BLaER1 treated with 17β-estradiol and CSF1 and Interleukin-3, amounts not matched to agents 10 nM and 100 nM (cell line): ENCODE results near the gene AKIRIN2.

ENCODE experiments used
- H3K27ac ChIP-seq, 11 experiments: shearing (Covaris generic); formaldehyde crosslinking; 2 replicates each; pipeline ENCODE4 v1.8.1; 2022
- H3K27me3 ChIP-seq, 11 experiments: shearing (Covaris generic); formaldehyde crosslinking; 2 replicates each; pipeline ENCODE4 v1.8.1; 2022
- H3K36me3 ChIP-seq, 11 experiments: shearing (Covaris generic); formaldehyde crosslinking; 2 replicates each; pipeline ENCODE4 v1.8.1; 2022
- H3K4me1 ChIP-seq, 10 experiments: shearing (Covaris generic); formaldehyde crosslinking; 2 replicates each; pipeline ENCODE4 v1.8.1; 2022
- H3K4me2 ChIP-seq, 11 experiments: shearing (Covaris generic); formaldehyde crosslinking; 2 replicates each; pipeline ENCODE4 v1.8.1; 2022
- H3K4me3 ChIP-seq, 10 experiments: shearing (Covaris generic); formaldehyde crosslinking; 2 replicates each; pipeline ENCODE4 v1.8.1; 2022
- H3K9ac ChIP-seq, 11 experiments: shearing (Covaris generic); formaldehyde crosslinking; 2 replicates each; pipeline ENCODE4 v1.8.1; 2022
- H3K9me3 ChIP-seq, 11 experiments: shearing (Covaris generic); formaldehyde crosslinking; replicated peaks in 1 of 11; 2 replicates each; pipeline ENCODE4 v1.8.1; 2022
- H4K20me1 ChIP-seq, 11 experiments: shearing (Covaris generic); formaldehyde crosslinking; 2 replicates each; pipeline ENCODE4 v1.8.1; 2022
- Cebpa-rat ChIP-seq, 11 experiments: shearing (Covaris generic); IDR thresholded peaks; 2 replicates each; pipeline ENCODE4 v1.8.1; 2022

The AKIRIN2 gene

DNA sequence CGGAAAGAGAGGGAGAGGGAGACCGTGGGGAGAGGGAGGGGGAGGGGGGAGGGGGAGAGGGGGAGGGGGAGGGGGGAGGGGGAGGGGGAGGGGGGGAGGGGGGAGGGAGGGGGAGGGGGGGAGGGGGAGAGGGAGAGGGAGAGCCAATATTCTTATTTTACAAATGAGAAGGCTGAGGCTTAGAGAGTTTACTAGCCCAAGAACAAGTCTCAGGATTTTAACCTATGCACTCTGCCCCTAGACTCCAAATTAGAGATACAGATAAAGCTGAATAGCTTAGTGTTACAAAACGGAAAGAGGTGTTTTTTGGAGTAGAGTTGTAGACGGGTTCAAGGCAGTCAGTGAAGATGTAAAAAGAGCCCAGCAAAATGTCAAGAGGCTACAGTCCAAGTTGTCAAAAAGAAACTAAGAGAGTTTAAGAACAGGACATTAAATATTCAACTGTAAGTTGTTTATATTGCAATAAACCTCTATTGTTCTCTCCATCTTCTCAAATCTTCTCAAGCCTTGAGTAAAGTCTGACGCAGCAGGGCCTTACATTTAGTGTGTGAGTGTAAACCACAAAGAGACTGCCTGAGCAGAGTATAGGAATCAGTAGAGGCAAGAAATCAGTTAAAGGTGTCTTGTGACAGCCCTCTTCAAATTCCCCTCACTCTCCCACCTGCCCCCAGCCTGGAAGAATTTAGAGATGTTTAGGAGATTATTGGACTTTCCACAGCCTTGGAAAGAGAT lies 34.9 kb upstream of the AKIRIN2 start:
- H3K27ac ChIP-seq: no peak overlapping the region
- peaks cover under 1 to 51% (median 13%) of the 10 kb centered on the region in 10 experiments; a peak in 18 of 20 replicates for H3K4me1 ChIP-seq
- no peak for TF ChIP-seq Cebpa-rat (IDR thresholded peaks at IDR 0.05)
- H3K9ac ChIP-seq: no peak overlapping the region
- H3K4me2 ChIP-seq: 0 out of 22 replicates have a peak overlapping the region, but pooled peaks of 2 of the 11 experiments have one; percentile 19 to 33
- no peaks in the 10 kb centered on the region for H3K27me3 ChIP-seq
- H3K4me3 ChIP-seq: no peak overlapping the region
- H3K9me3 ChIP-seq: peaks cover 0 to 27% (median 0%) of the 10 kb centered on the region in 11 experiments; a peak in 8 of 22 replicates
- no peaks in the 10 kb centered on the region for H3K36me3 ChIP-seq
- no peaks in the 10 kb centered on the region for H4K20me1 ChIP-seq

DNA sequence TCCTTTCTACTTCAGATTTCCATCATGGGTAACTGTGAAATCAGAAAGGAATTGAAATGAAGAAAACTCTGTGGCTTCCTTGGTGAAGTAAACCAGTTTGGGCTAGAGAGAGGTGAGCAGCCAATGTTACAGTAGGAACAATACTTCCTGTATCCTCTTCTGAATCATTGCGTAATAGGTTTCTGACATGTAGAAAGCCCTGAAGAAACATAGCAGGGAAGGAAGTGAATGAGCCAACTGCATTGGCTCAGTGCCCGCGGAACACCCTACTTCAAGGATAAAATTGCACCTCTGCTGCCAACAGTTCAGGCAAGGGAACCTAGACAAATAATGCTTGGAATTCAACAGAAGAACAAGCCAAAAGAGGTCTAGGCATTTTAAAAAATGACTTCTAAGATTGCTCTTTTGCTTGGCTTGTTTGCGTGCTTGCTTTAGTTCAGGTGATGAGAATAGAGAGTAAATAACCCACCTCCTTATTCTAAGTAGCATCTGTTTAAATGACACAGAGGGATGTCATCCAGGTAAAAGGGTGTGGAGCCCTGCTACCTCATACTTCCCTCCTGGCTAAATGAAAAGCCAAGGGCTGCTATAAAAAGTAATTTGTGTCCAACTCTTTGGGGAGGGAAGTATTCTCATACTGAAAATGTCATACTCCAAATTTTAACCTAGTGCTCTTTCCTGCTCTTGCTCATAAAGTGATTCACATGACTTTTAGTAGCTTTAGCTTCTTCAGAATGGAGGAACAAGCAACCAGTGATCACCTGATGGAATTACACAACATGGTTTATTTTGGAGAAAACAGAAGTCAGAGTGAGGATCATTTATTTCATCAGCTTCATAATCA lies 30.0 kb upstream of the AKIRIN2 start:
- H3K9me3 ChIP-seq: peaks cover 0 to 46% (median 4%) of the 10 kb centered on the region in 11 experiments; a peak in 10 of 22 replicates
- no peaks in the 10 kb centered on the region for H3K36me3 ChIP-seq
- H3K9ac ChIP-seq: peak overlapping the region in 7 of 11 experiments; percentile 54 to 79 (median 62); a peak in 12 of 22 replicates
- TF ChIP-seq Cebpa-rat (IDR thresholded peaks at IDR 0.05): peak; percentile 77 to 97 (median 92)
- H3K27me3 ChIP-seq: no peaks in the 10 kb centered on the region
- peak overlapping the region; percentile 42 to 94 (median 79); a peak in 21 of 22 replicates for H3K27ac ChIP-seq
- peaks cover 0 to 66% (median 17%) of the 10 kb centered on the region in 10 experiments; a peak in 16 of 20 replicates for H3K4me1 ChIP-seq
- no peaks in the 10 kb centered on the region for H4K20me1 ChIP-seq
- no peak overlapping the region for H3K4me3 ChIP-seq
- peak overlapping the region in 10 of 11 experiments; percentile 17 to 77 (median 33); a peak in 13 of 22 replicates for H3K4me2 ChIP-seq

DNA sequence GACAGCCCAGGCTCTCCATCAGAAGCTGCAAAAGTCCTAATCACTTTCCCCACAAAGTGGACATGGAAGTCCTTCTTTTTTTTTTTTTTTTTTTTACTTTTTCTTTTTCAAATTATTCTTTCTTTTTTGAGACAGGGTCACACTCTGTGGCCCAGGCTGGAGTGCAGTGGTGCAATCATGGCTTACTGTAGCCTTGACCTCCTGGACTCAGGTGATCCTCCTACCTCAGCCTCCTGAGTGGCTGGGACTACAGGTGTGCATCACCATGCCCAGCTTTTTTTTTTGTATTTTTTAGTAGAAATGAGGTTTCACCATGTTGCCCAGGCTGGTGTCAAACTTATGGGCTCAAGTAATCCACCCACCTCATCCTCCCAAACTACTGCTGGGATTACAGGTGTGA lies 29.0 kb upstream of the AKIRIN2 start:
- Histone ChIP-seq H3K4me3 (no peak overlapping the region), H3K4me2 (peak overlapping the region in 3 of 11 experiments; percentile 24 to 77 (median 63); a peak in 5 of 22 replicates), H3K36me3 (no peaks in the 10 kb centered on the region), H3K4me1 (peaks cover 0 to 64% (median 17%) of the 10 kb centered on the region in 10 experiments; a peak in 16 of 20 replicates), H3K27me3 (no peaks in the 10 kb centered on the region), H3K27ac (peak overlapping the region in 9 of 11 experiments; percentile 65 to 94 (median 82); a peak in 19 of 22 replicates), H3K9ac (peak overlapping the region in 2 of 11 experiments; percentile 62 to 76; a peak in 4 of 22 replicates), H3K9me3 (peaks cover 0 to 46% (median 4%) of the 10 kb centered on the region in 11 experiments; a peak in 10 of 22 replicates), H4K20me1 (no peaks in the 10 kb centered on the region)
- no peak for TF ChIP-seq Cebpa-rat (IDR thresholded peaks at IDR 0.05)

DNA sequence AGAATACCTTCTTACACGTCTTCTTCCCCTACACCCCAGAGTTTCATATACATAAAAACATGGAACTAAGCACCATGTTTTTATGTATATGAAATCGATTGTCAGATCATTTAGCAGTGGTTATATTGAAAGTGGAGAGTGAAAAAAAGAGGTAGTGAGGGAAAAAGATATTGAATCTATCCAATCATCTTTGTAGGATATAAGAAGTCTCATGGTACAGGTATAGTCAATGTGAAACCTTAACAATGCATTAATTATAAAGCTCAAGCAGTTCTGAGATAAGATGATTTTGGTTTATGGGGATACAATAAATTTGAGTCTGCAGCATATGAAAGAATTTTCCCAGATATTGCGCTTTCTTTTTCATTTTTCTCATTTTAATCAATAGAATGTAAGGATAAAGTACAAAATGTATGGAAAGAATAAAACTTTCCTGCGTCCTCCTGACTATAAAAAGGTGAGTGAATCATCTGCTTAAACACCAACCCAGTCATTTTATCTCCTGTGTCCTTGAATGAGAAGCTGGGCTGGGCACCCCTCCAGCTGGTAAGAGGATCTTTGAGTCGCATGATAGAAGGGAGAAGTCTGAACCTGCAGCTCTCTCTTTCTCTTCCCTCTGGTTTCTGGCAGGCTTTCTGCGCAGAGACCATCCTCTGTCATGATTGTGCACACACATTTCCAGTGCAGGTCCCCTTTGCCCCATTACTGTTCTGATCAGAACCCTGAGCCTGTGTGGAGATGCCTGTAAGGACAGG lies 28.1 kb upstream of the AKIRIN2 start:
- peaks cover 0 to 70% (median 17%) of the 10 kb centered on the region in 10 experiments; a peak in 16 of 20 replicates for H3K4me1 ChIP-seq
- H3K9me3 ChIP-seq: peaks cover 0 to 41% (median 4%) of the 10 kb centered on the region in 11 experiments; a peak in 9 of 22 replicates
- H3K4me3 ChIP-seq: no peak overlapping the region
- H3K27ac ChIP-seq: peak overlapping the region in 7 of 11 experiments; percentile 48 to 94 (median 83); a peak in 8 of 22 replicates
- H4K20me1 ChIP-seq: no peaks in the 10 kb centered on the region
- peak overlapping the region in 5 of 11 experiments; percentile 7 to 77 (median 33); a peak in 6 of 22 replicates for H3K4me2 ChIP-seq
- no peaks in the 10 kb centered on the region for H3K36me3 ChIP-seq
- H3K27me3 ChIP-seq: no peaks in the 10 kb centered on the region
- TF ChIP-seq Cebpa-rat (IDR thresholded peaks at IDR 0.05): no peak
- no peak overlapping the region for H3K9ac ChIP-seq

DNA sequence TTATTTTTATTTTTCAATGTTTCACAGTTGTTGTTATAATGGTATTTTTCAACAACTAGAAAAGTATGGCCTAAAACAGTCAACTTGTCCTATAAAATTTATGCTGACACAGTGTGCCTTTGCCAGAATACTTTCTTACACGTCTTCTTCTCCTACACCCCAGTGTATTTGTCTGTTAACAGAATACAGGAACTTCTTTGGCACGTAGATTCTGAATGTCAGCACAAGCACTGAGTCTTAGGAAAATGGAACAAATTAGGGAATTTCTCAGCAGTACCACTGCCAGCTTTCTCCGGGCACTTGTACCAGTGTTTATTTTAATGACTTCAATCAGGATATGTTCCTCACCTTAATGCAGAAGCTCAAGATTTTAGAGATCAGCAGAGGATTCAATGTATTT lies 26.7 kb upstream of the AKIRIN2 start:
- peaks cover 0 to 69% (median 19%) of the 10 kb centered on the region in 10 experiments; a peak in 16 of 20 replicates for H3K4me1 ChIP-seq
- H3K36me3 ChIP-seq: no peaks in the 10 kb centered on the region
- H3K4me2 ChIP-seq: peak overlapping the region in 3 of 11 experiments; percentile 33 to 77 (median 63); a peak in 5 of 22 replicates
- peaks cover 0 to 36% (median 0%) of the 10 kb centered on the region in 11 experiments; a peak in 8 of 22 replicates for H3K9me3 ChIP-seq
- H4K20me1 ChIP-seq: no peaks in the 10 kb centered on the region
- no peak for TF ChIP-seq Cebpa-rat (IDR thresholded peaks at IDR 0.05)
- peak overlapping the region in 3 of 11 experiments; percentile 32 to 50 (median 44); a peak in 5 of 22 replicates for H3K27ac ChIP-seq
- no peaks in the 10 kb centered on the region for H3K27me3 ChIP-seq
- no peak overlapping the region for H3K4me3 ChIP-seq
- H3K9ac ChIP-seq: no peak overlapping the region; a peak in 1 of 22 replicates

DNA sequence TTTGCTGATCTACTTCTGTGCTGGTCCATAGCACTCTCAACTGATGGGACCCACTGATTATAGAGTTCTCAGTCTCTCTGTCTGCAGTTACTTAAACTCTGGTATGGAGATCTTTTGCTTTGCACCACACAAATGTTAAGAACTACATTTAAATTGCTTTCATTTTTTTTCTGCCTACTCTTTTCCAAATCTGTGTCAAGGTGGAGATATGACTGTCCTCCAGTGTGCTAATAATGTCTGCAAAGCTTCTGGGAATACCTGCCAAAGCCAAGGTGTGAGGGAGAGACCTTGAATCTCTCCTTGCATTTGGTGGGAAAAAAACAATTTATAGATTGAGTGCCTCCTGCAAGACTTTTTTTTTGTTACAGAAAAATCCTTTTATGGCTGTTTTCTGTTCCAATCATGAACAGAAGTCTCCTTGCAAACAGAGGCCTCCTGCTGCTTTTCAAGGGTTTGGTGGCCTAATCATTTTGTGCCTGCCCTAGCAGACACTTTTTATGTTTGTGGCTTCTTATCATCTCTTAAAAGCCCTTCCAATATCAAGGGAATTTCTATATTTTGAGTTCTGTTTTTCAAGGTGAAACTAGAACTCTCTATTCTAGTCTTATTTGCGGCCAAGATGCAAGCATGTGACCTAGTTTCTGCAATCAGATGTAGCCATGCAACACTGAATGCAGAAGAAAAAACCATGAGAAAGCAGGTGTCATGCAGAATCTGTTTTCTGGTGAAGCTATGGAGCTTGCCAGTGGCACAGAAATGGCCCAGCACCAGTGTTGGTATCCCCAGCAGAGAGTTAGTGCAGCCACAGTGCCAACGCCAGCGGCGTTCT lies 23.2 kb upstream of the AKIRIN2 start:
- no peak for TF ChIP-seq Cebpa-rat (IDR thresholded peaks at IDR 0.05)
- H3K4me1 ChIP-seq: peaks cover 0 to 50% (median 11%) of the 10 kb centered on the region in 10 experiments; a peak in 11 of 20 replicates
- H3K9ac ChIP-seq: no peak overlapping the region
- no peaks in the 10 kb centered on the region for H4K20me1 ChIP-seq
- H3K4me2 ChIP-seq: peak overlapping the region in 2 of 11 experiments; percentile 11 to 42; a peak in 1 of 22 replicates
- no peaks in the 10 kb centered on the region for H3K27me3 ChIP-seq
- H3K27ac ChIP-seq: no peak overlapping the region
- no peak overlapping the region for H3K4me3 ChIP-seq
- no peaks in the 10 kb centered on the region for H3K36me3 ChIP-seq
- peaks cover 0 to 5% (median 0%) of the 10 kb centered on the region in 11 experiments; a peak in 1 of 22 replicates for H3K9me3 ChIP-seq

DNA sequence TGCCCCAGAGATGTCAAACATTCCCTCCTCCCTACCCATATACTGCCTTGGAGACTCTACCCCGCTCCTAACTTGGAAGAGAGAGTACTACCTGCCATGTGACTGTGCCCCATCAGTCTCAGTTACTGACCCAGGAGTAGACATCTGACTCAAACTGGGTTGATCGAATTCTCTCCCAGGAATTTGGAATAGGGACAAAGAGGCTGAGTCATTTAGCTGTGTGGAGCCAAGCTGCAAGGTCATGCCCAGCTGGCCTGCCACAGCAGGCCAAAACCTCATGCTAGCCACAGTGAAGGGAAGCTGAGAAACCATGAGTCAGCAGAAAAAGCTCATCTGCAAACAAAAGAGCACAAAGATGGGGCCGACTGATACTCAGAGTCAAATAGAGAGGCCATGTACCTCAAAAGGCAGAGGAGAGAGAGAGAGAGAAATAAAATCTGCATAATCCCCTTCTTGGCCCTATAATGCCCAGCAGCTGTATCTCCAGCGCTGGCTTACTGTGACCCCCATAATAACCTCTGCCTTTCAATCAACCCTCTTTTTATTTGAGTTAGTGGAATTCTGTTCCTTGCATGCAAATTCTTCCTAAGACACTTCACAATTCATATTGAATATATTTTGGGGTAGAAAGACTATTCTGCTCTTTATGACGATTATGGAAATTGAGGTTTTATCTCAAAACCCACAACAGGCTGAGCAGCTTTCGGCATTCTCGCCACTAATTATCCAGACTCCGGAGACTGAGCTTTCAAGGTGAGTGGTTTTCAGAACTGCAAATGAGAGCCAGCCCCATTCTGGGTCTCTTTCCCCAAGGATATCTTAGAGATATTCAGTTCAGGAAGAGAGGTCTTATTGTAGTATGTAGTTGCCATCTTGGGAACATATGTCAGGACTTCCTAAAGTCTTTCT lies 21.4 kb upstream of the AKIRIN2 start:
- H3K27ac ChIP-seq: peak overlapping the region in 7 of 11 experiments; percentile 13 to 65 (median 49); a peak in 10 of 22 replicates

More for the DNA sequence above, 21.4 kb upstream of the AKIRIN2 start:
- Histone ChIP-seq H3K27me3 (no peaks in the 10 kb centered on the region), H3K36me3 (no peaks in the 10 kb centered on the region), H3K4me2 (peak overlapping the region in 6 of 11 experiments; percentile 41 to 67 (median 54); a peak in 12 of 22 replicates), H3K4me1 (peaks cover 0 to 46% (median 12%) of the 10 kb centered on the region in 10 experiments; a peak in 11 of 20 replicates), H3K4me3 (no peak overlapping the region), H4K20me1 (no peaks in the 10 kb centered on the region), H3K9ac (no peak overlapping the region), H3K9me3 (no peaks in the 10 kb centered on the region)
- no peak for TF ChIP-seq Cebpa-rat (IDR thresholded peaks at IDR 0.05)
